ENCODE measurements around the gene IQGAP2. TPM values are rescaled to one million over a fixed set of nuclear protein-coding genes. Genes with fewer than 3 reads are reported as not detected.

The IQGAP2 gene
- total and polyA plus RNA-seq, 2 of the 8 experiments (the other 6 are each of a cell fraction or from before 2014, with no cell fraction given), result 19.7 to 66.0 TPM

GRCh38 chr5:76625087-76625815, 222.2 kb downstream of the IQGAP2 start (continued):
- TF ChIP-seq SAP30 (IDR thresholded peaks at IDR 0.05; ENCODE audit: insufficient read depth, insufficient replicate concordance, low read length), result no peak
- TF ChIP-seq EZH2 (IDR thresholded peaks at IDR 0.05; ENCODE audit: low read depth, low read length, severe bottlenecking), result no peak
- no peak for TF ChIP-seq SP4 (IDR thresholded peaks at IDR 0.05; ENCODE audit: low read length)
- TF ChIP-seq BRCA1 (IDR thresholded peaks at IDR 0.05; ENCODE audit: low read depth, low read length), result no peak
- no peak for TF ChIP-seq CEBPB (IDR thresholded peaks at IDR 0.05; ENCODE audit: low read depth, low read length)
- no peak for TF ChIP-seq SRF (IDR thresholded peaks at IDR 0.05; ENCODE audit: low read depth, low read length)
- no peak for TF ChIP-seq SUZ12 (IDR thresholded peaks at IDR 0.05; ENCODE audit: low read length)
- TF ChIP-seq CTCF (IDR thresholded peaks at IDR 0.05; ENCODE audit: control extremely low read depth in 1 of 3, insufficient read depth in 1 of 3, low read depth in 1 of 3, low read length in 3 of 3), result no peak

Measured in H1 (cell line).